ENCODE measurements around the gene COL23A1.

Gene COL23A1

DNA sequence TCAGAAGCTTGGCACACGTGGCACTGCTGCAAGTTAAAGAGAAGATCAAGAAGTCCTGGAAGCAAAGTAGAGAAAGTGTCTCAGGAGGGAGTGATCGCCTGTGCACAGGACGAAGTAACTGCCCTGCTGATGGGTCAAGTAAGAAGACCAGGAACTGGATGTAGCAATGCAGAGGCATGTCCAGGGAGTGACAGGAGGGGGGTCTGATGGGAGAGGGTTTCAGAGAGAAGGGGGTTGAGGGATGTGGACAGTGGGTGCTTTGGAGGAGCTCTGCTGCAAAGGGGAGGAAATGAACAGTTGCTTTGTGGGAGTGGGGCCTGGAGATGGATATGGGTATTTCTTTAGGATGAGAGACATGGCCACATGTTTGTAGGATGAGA, 297.4 kb downstream of the COL23A1 start:
- DNase-seq: no peak

GRCh38 chr5:178291969-178292825, 298.0 kb downstream of the COL23A1 start:
- no peak for DNase-seq

DNA sequence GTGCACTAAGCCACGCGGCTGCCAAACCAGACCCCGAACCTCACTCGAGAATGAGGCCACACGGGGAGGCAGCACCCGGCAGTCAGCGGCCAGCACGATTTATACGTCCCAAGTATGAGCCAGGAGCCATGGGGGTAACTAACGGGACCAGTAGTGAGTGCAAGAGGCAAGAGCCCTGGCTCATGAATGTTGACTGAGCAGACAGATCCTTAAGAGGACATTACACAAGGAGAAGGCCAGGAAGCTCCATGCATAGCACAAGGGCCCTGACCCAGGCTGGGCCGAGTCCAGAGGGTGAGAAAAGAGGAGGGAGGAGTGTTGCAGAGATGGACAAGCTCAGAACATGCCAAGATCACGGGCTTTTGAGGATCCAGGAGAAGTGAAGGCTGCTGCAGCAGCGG, 299.0 kb downstream of the COL23A1 start:
- no peak for DNase-seq

DNA sequence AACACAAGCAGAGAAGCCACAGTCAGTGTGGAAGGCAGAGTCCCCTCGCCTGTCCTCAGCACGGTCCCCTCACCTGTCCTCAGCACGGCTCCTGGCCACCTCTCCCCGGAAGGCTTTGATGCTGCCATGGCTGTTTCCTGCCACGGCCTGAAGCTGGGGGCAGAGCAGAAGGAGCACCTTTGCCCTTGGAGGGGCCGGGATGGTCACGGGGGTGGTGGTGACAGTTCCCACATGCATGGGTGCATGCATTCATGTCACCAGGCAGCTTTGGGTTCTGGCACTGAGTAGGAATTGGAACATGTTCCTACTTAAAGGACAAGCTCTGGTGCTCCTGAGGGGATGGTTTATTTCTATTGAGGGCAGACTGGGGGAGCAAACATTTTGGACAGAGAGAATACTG, 299.8 kb downstream of the COL23A1 start:
- DNase-seq: no peak

DNA sequence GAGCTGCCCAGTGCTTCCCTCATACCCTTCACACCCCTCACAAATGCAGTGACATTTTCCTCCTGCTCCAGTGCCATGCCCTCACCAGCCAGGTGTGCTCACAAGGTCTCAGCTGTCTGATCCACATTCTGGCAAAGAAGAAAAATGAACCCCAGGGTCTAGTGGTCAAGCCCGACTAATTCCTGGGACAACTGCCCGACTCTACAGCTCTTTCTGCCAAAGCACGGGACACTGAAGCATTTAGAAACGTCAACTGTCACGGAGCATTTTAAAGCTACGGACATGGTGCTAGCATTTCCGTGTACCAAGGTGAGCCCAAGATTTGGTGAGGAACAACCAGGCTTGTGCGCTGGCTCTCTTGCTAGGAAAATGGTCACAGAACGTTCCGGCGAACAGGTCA, 300.8 kb downstream of the COL23A1 start:
- DNase-seq: no peak

DNA sequence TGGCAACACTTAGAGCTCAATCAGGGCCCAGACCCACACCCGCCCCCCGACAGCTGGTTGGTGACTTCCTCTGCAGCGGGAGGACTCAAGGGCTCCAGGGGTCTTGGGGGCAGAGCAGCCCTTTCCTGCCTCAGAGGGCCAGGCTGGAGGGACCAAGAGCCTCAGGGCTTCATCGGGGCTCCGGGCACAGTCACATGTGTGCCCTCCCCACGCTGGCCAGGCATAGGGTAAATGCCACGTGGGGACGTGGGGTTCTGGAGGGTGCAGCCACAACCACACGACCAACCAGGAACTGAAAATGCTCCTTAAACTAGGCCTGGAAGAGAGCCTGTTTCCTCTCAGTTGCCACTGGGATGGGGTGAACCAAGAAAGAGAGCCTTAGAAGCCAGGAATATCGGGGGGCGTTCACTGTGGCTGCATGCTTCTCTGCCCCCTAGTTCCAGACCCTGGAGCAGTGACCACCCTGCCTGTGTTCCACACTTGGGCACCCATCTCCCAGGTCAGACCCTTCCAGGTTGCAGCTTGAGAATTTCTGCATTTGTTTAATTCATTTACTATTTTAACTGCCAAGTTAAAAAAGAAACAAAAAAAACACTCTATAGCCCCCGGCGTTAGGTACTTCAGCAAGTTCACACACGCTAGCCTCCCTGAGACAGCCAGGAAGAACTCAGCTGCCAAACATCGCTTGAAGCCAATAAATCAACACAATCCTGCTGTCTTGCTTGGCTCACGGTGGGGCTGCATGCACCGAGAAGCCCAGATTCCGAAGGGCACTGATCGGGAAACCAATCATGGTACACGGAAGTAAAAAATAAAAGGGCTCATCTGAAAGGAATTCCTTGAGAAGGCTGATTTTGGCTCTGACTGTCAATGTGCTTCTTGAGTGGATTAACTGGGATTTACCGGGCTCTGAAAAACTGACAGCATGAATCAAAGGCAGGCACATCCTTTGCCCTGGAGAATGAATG, 301.5 kb downstream of the COL23A1 start:
- peak; percentile 41 for DNase-seq

- no peak for DNase-seq
Measured at GRCh38 chr5:178287791-178288105, 302.4 kb downstream of the COL23A1 start.

- DNase-seq: no peak
Measured at GRCh38 chr5:178287091-178287790, 303.0 kb downstream of the COL23A1 start.

GRCh38 chr5:178286226-178287090, 303.7 kb downstream of the COL23A1 start:
- DNase-seq: no peak

GRCh38 chr5:178285399-178286225, 304.6 kb downstream of the COL23A1 start:
- DNase-seq: no peak

GRCh38 chr5:178284996-178285395, 305.2 kb downstream of the COL23A1 start:
- DNase-seq: no peak

- DNase-seq: no peak
Measured at GRCh38 chr5:178284093-178284675, 306.0 kb downstream of the COL23A1 start.

GRCh38 chr5:178283520-178283919, 306.7 kb downstream of the COL23A1 start:
- no peak for DNase-seq

GRCh38 chr5:178282391-178282790, 307.8 kb downstream of the COL23A1 start:
- DNase-seq: no peak

DNA sequence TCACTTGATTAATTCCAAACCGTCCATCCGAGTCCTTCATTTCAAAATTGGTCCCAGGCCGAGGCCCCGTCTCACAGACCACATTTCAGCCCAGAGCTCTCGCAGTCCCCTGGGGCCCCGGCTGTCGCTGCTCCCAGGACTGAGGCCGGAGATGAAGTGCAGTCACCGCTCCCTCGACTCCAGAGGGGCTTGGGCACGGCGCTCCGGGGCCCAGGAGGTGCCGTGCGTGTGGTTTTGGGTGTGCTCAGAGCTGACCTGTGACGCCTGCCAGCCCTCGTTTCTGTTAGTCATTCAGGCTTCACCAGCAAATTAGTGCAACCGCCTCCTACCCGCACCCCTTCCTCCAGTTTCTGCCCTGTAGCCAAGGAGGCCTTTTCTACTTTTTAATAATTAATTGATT, 308.9 kb downstream of the COL23A1 start:
- DNase-seq: no peak

GRCh38 chr5:178280631-178281030, 309.6 kb downstream of the COL23A1 start:
- DNase-seq: no peak

DNA sequence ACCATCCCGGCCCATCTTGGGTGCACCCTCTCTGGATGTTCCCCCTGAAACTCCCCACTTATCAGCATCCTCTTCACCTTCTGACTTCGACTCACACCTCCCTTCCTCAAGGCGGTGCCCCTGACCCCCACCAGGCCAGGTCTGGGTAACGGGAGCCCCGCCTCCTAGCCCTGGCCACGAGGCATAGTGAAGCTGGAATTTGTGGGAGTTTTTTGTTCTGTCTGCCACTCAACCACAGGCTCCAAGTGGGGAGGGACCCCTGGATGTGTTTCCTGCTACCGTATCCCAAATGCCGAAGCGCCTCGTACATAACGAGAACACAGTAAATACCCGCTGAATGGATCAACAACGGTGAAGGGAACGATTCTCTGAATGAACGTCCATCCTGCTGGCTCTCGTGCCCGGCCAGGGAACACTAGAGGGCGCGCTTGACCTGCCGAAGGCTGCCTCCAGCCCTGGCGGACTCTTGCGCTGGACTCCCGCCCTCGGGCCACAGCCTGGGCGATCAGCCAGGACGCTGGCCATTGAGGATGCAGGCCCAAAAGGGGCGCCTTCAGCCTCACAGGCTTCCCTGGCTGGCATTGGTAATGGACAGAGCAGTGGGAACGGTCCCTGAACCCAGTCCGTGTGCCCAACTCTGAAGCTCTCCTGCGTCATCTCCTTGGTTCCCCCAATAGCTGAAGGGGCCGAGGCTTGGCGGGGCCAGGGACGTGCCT, 310.3 kb downstream of the COL23A1 start:
- DNase-seq: peak; percentile 59

DNA sequence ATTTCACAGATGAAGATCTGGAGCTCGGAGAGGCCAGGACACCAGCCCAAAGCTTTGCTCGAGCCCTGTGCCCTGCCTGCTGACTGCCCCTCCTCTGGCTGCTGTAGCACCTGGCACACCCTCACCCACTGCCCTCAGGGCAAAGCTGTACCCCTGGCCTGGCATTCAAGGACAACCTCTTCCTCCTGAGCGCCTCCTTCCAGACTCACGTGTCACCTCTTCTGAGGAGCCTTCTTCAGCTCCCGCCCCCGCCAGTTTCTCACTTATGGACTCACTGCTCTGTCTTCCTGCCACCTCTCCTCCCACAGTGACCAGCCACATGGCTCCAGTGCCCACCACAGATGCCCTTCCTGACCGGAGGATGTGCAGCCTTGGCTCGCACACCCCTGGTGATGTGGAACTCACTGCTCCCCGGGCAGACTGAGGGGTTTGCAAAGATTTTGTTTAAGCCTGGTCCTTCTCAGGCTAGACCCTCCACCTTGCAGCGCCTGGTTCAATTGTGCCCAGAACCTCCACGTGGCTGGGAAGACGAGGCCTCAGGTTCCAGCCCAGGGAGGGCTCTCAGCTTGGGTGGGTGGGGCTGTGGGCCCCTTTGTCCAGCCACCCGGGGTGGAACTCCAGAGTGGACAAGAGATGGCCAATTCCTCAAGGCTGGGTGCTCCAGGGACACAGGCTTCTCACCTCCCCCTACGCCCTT, 311.0 kb downstream of the COL23A1 start:
- DNase-seq: no peak

- no peak for DNase-seq
Measured at GRCh38 chr5:178278358-178279023, 311.7 kb downstream of the COL23A1 start.

Data from fibroblast of skin of abdomen (primary cell).